Measurements from ENCODE around the gene RPL6. TPM values are rescaled to one million over a fixed set of nuclear protein-coding genes. Genes with fewer than 3 reads are reported as not detected.

Gene RPL6
- total and polyA plus RNA-seq, 9 donors: 1,882 to 3,614 (median 2,099) TPM

- Histone ChIP-seq H3K4me3 (peak within 1 kb of the TSS; percentile 64), H3K27ac (peak within 1 kb of the TSS; percentile 61 to 67), H3K9me3 (no peaks in the 10 kb centered on the region), H3K27me3 (no peaks in the 10 kb centered on the region), H3K4me1 (ENCODE audit: insufficient read depth) (peaks cover 7% of the 10 kb centered on the region), H3K36me3 (no peaks in the 10 kb centered on the region)
- peak; percentile 92 to 98 (median 93) for DNase-seq
- intact Hi-C loops (cut with DNase I): loop anchor here in 1 of 4 donors (5.0 to 10.0 kb wide), 2 partner anchors 185 to 447 kb away; no protein-coding TSS in a partner anchor
- TF ChIP-seq, protein P1, sequence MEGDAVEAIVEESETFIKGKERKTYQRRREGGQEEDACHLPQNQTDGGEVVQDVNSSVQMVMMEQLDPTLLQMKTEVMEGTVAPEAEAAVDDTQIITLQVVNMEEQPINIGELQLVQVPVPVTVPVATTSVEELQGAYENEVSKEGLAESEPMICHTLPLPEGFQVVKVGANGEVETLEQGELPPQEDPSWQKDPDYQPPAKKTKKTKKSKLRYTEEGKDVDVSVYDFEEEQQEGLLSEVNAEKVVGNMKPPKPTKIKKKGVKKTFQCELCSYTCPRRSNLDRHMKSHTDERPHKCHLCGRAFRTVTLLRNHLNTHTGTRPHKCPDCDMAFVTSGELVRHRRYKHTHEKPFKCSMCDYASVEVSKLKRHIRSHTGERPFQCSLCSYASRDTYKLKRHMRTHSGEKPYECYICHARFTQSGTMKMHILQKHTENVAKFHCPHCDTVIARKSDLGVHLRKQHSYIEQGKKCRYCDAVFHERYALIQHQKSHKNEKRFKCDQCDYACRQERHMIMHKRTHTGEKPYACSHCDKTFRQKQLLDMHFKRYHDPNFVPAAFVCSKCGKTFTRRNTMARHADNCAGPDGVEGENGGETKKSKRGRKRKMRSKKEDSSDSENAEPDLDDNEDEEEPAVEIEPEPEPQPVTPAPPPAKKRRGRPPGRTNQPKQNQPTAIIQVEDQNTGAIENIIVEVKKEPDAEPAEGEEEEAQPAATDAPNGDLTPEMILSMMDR (IDR thresholded peaks at IDR 0.05): no peak
- peak; percentile 38 for TF ChIP-seq POLR2A (IDR thresholded peaks at IDR 0.05)
- no peak for TF ChIP-seq EP300 (IDR thresholded peaks at IDR 0.05)
- WGBS, 3 donors: 0 to 2% (median 0%) methylated on average over 41 to 102 of the region's 106 CpGs
Measured at GRCh38 chr12:112381883-112382796, 27.3 kb downstream of the RPL6 start, which contains the start of gene HECTD4. Gene HECTD4, minus strand, starts transcription at chr12:112382431. Its CDS starts 303 bp downstream, at chr12:112382128.

DNA sequence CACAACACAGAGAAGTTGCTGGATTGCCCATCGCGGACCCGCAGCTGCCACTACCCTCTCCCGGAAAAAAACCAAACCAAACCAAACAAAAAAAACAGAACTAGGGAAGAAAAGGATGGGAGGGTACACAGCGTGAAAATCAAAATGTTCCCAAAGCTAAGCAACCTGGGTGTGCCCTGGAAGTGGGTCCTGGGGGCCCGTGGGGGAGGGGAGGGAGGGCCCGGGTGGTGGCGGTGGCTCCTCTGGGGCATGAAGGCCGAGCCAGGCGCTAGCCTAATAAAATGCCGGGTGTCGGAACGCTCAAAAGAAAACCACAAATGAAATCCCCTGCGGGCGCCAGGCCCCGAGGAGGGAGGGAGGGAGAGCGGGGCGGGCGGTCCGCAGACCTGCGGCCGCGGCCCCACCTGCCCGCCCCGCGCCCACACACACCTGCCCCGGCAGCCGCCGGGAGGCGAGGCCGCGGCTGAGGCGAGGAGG, 28.0 kb downstream of the RPL6 start:
- TF ChIP-seq, protein P1 (IDR thresholded peaks at IDR 0.05): no peak
- TF ChIP-seq EP300 (IDR thresholded peaks at IDR 0.05): no peak
- TF ChIP-seq POLR2A (IDR thresholded peaks at IDR 0.05): no peak
- Histone ChIP-seq H3K4me3 (peak overlapping the region; percentile 64), H3K9me3 (no peaks in the 10 kb centered on the region), H3K36me3 (no peaks in the 10 kb centered on the region), H3K27ac (peak overlapping the region; percentile 61 to 67), H3K4me1 (ENCODE audit: insufficient read depth) (peaks cover 7% of the 10 kb centered on the region), H3K27me3 (no peaks in the 10 kb centered on the region)
- peak in 3 of 5 donors; percentile 35 to 51 (median 43) for DNase-seq
- WGBS, 3 donors: 1 to 2% (median 1%) methylated on average over 30 to 33 of the region's 33 CpGs
- intact Hi-C loops (cut with DNase I): loop anchor here in 1 of 4 donors (5.0 to 10.0 kb wide), 2 partner anchors 184 to 447 kb away; no protein-coding TSS in a partner anchor

DNA sequence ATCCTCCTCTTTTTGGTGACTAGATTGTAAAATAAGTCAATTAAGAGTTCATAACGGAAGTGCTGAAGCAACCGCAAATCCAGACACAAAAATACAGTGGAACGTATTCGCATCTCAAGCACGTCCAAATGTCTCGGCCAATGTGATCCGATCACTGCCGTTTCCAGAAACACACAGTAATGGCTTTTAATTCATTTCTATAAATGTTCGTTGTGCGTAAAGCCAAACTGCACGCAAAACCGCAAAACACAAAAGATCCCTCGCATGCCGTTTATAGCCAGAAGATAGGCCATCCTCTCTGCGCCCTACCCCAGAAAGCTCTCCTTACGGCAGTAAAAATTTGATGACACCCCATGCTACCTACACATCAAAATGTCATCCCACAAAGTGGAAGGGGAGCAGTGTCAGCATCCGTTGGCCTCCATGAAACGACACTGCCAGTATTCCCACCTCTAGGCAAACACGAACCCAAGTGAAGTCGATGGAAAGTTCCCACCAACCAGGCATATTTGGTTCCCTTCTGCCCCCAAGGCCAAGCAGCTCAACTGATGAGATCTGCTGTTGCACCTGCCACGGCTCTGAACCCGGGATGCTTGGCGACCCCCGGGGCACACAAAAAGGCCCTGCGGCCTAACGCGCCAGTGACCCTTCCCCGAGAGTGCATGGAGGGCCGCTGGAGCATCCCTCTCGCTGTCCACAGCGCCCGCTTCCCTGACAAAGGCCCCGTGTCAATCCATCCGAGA, 28.6 kb downstream of the RPL6 start:
- Histone ChIP-seq H3K4me3 (peak overlapping the region; percentile 64), H3K4me1 (ENCODE audit: insufficient read depth) (peaks cover 7% of the 10 kb centered on the region), H3K36me3 (no peaks in the 10 kb centered on the region), H3K9me3 (no peaks in the 10 kb centered on the region), H3K27ac (no peak overlapping the region), H3K27me3 (no peaks in the 10 kb centered on the region)
- TF ChIP-seq, protein P1 (IDR thresholded peaks at IDR 0.05): no peak
- TF ChIP-seq POLR2A (IDR thresholded peaks at IDR 0.05) (no peak), EP300 (IDR thresholded peaks at IDR 0.05) (no peak)
- peak in 1 of 5 donors; percentile 24 for DNase-seq
- intact Hi-C loops (cut with DNase I): loop anchor here in 1 of 4 donors (5.0 to 10.0 kb wide), 2 partner anchors 184 to 446 kb away; no protein-coding TSS in a partner anchor
- WGBS, 3 donors: 49 to 52% (median 51%) methylated on average over 34 of the region's 34 CpGs

- intact Hi-C loops (cut with DNase I): no loop called here
- H3K36me3 ChIP-seq: no peaks in the 10 kb centered on the region
- DNase-seq: no peak
- no peaks in the 10 kb centered on the region for H3K4me1 ChIP-seq (ENCODE audit: insufficient read depth)
- no peak overlapping the region for H3K4me3 ChIP-seq
- no peaks in the 10 kb centered on the region for H3K27me3 ChIP-seq
- TF ChIP-seq, protein P1 (IDR thresholded peaks at IDR 0.05): no peak
- TF ChIP-seq POLR2A (IDR thresholded peaks at IDR 0.05) (no peak), EP300 (IDR thresholded peaks at IDR 0.05) (no peak)
- no peak overlapping the region for H3K27ac ChIP-seq
- WGBS, 3 donors: 82 to 87% (median 83%) methylated on average over 5 of the region's 5 CpGs
- H3K9me3 ChIP-seq: no peaks in the 10 kb centered on the region
Measured at GRCh38 chr12:112375105-112375504, 34.3 kb downstream of the RPL6 start.

Measured in ovary (tissue), 9 donors.